ENCODE measurements around the gene MUC20. TPM values are rescaled to one million over a fixed set of nuclear protein-coding genes. Genes with fewer than 3 reads are reported as not detected.

Gene MUC20
- total and polyA plus RNA-seq, 2 experiments from 2014 or later, result 0.29 TPM; not detected in 1

DNA sequence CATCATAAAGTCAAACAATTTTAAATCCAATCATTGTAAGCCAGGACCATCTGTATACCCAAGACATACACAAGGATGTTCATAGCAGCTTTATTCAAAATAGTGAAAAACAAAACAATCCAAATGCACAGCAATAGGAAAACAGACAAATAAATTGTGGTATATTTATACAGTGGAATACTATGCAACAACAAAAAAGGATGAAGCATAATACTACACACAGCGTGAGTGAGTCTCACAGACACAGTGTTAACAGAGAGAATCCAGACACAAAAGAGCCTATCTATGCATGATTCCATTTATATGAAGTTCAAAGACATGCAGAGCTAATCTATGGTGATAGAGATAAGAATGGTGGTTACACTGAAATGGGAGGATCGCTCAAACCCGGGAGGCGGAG, 5.6 kb upstream of the MUC20 start (continued):
- TF ChIP-seq, protein P1, sequence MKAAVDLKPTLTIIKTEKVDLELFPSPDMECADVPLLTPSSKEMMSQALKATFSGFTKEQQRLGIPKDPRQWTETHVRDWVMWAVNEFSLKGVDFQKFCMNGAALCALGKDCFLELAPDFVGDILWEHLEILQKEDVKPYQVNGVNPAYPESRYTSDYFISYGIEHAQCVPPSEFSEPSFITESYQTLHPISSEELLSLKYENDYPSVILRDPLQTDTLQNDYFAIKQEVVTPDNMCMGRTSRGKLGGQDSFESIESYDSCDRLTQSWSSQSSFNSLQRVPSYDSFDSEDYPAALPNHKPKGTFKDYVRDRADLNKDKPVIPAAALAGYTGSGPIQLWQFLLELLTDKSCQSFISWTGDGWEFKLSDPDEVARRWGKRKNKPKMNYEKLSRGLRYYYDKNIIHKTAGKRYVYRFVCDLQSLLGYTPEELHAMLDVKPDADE (IDR thresholded peaks at IDR 0.05), result no peak
- TF ChIP-seq EZH2phosphoT487 (IDR thresholded peaks at IDR 0.05; ENCODE audit: unreplicated experiment), result no peak
- no peak for TF ChIP-seq CTCF (conservative IDR thresholded peaks at IDR 0.05; ENCODE audit: low read depth in 2 of 2)
- no peak for TF ChIP-seq JUNB (IDR thresholded peaks at IDR 0.05; ENCODE audit: unreplicated experiment)
- TF ChIP-seq NANOG (IDR thresholded peaks at IDR 0.05; ENCODE audit: borderline replicate concordance), result no peak
- no peak for TF ChIP-seq CREB1 (CRISPR knock-in tag; IDR thresholded peaks at IDR 0.05; ENCODE audit: low read depth)
- no peak for TF ChIP-seq ZNF331 (CRISPR knock-in tag; IDR thresholded peaks at IDR 0.05; ENCODE audit: low read depth)

DNA sequence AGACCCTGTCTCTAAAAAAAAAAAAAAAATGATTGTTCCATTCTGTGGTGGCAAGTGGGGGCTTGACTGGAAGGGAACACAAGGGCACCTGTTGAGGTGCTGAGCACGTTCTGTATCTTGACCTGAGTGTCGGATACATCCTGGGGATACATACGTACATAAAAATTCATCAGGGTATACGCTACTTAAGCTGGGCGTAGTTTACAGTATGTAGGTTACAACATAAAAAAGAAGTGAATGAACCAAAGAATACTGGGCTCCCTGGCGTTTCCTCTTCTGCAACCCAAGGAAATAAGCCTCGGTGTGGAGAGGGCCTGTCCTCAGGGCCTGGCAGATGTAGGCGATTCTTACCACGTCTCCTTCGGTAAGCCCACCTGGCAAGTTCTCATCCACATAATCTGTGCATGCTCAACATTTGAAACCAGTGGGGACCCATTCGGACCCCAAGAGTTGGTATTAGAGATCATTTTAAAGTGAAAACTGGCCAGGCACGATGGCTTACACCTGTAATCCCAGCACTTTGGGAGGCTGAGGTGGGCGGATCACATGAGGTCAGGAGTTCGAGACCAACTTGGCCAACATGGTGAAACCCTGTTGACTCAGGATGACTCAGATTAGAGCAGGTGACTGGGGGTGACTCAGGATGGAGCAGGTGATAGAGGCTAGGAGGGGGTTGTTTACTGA, 5.1 kb upstream of the MUC20 start:
- no peak for ATAC-seq
- H3K4me1 ChIP-seq (ENCODE audit: insufficient read depth), result peaks cover 22% of the 10 kb centered on the region
- H3K9me2 ChIP-seq (ENCODE audit: insufficient read depth), result no peaks in the 10 kb centered on the region
- no peaks in the 10 kb centered on the region for H3F3A ChIP-seq (replicated peaks; ENCODE audit: low read depth)
- no peak overlapping the region for H3K4me3 ChIP-seq
- H3K36me3 ChIP-seq (ENCODE audit: insufficient read depth), result no peaks in the 10 kb centered on the region
- no peak overlapping the region for H3K4me2 ChIP-seq
- H3K79me2 ChIP-seq (replicated peaks; ENCODE audit: insufficient read depth), result no peaks in the 10 kb centered on the region
- no peak overlapping the region for H2AFZ ChIP-seq
- H3K9me3 Mint-ChIP-seq, result peaks cover 9% of the 10 kb centered on the region
- no peak overlapping the region for H3K27ac Mint-ChIP-seq
- no peak overlapping the region for H3K4me3 Mint-ChIP-seq
- no peak overlapping the region for H3K27ac ChIP-seq (ENCODE audit: low read depth)
- H3K4me1 Mint-ChIP-seq, result peaks cover 21% of the 10 kb centered on the region
- H3K27me3 Mint-ChIP-seq (ENCODE audit: insufficient read depth, low read depth, poor library complexity), result peaks cover 10% of the 10 kb centered on the region
- H4K20me1 ChIP-seq (replicated peaks; ENCODE audit: insufficient read depth), result no peaks in the 10 kb centered on the region
- no peaks in the 10 kb centered on the region for H3K27me3 ChIP-seq (ENCODE audit: insufficient read depth)
- H3K36me3 Mint-ChIP-seq (ENCODE audit: low read depth), result peaks cover 6% of the 10 kb centered on the region; the same call in 1 of the 3 replicates
- DNase-seq (ENCODE audit: low spot score), result no peak
- TF ChIP-seq ZNF114 (CRISPR knock-in tag; IDR thresholded peaks at IDR 0.05) (no peak), CREB1 (CRISPR knock-in tag; IDR thresholded peaks at IDR 0.05; ENCODE audit: low read depth) (no peak), POLR2AphosphoS5 (IDR thresholded peaks at IDR 0.05; ENCODE audit: low read depth) (no peak), JUNB (IDR thresholded peaks at IDR 0.05; ENCODE audit: unreplicated experiment) (no peak), ZNF462 (CRISPR knock-in tag; IDR thresholded peaks at IDR 0.05) (no peak), STAT1 (IDR thresholded peaks at IDR 0.05; ENCODE audit: unreplicated experiment) (no peak), CTCF (conservative IDR thresholded peaks at IDR 0.05; ENCODE audit: low read depth in 2 of 2) (no peak), EZH2 (IDR thresholded peaks at IDR 0.05; ENCODE audit: low read depth, unreplicated experiment) (no peak)
- TF ChIP-seq, protein P1 (IDR thresholded peaks at IDR 0.05), result no peak
